GM12872 (cell line): ENCODE data around the gene HABP2.

Source experiments
- CTCF ChIP-seq: IDR thresholded peaks from 3 replicates; pipeline ENCODE4 v1.5.1; 2011; ENCODE audit warnings: low read depth, mild to moderate bottlenecking, low read length, moderate library complexity; ENCODE audit not compliant: insufficient read depth

The HABP2 gene

GRCh38 chr10:113630929-113631533 is 78.2 kb downstream of the HABP2 start:
- TF ChIP-seq CTCF = no peak

GRCh38 chr10:113631684-113632367 is 79.0 kb downstream of the HABP2 start:
- no peak for TF ChIP-seq CTCF
